GM19035 (cell line): ENCODE results near the gene SFSWAP.
"Not testable (repeated sequence)": the region's sequence is repeated elsewhere in the genome, so short reads cannot be mapped to it uniquely, and the experiment has no call there.

Experiments used
- ATAC-seq: cut with Tn5 transposase; IDR thresholded peaks from one replicate; pipeline ENCODE4 v1.9.1; 2021; ENCODE audit not compliant: unreplicated experiment

Gene SFSWAP

DNA sequence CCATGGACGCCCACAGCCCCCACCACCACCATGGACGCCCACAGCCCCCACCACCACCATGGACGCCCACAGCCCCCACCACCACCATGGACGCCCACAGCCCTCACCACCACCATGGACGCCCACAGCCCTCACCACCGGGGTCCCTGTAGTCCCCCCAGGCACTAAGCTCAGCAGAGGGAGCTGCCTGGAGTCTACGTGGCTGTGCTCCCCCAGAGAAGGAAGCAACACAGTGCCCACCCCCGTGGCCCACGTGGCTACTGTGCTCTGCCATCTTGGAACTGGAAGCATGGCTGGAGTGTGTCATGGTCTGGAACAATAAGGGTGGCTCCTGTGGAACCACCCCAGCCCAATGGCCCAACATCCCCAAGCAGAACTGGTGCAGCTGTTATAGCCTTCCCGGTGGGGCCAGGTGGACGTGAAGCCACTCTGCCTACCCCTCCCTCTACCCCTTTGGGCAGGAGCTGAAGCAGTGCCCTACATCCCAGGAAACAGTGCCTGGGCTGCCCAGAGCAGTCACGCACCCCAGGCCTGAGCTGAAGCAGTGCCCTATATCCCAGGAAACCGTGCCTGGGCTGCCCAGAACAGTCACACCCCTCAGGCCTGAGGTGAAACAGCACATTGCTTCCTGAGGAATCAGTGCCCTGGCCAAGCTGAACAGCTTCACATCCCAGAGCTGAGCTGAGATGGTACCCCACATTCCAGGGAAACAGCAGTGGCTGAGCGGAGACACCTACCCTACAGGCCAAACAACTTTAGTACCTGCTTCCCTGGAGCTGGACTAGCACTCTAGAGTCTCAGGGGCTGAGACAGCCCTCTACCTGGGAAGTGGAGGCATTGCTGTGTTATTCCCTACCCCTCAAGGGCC is 9.0 kb upstream of the SFSWAP start:
- no peak for ATAC-seq

DNA sequence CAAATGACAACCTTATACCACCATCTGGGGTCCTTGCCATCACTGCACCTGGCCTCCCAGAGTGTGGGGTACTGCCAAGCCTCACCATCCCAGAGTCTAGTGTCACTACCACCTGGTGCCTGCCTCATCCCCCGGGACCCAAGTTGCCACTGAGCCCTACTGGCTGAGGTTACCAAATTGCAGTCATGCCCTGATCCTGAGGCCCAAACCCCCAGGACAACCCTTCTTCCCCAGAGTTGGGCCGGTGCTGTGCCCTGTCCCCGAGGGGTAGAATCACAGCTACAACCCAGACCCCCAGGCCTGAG is 8.4 kb upstream of the SFSWAP start:
- ATAC-seq = no peak

- no peak for ATAC-seq
Measured at GRCh38 chr12:131703161-131703560, 7.7 kb upstream of the SFSWAP start.

GRCh38 chr12:131704509-131704908 is 6.4 kb upstream of the SFSWAP start:
- no peak for ATAC-seq

DNA sequence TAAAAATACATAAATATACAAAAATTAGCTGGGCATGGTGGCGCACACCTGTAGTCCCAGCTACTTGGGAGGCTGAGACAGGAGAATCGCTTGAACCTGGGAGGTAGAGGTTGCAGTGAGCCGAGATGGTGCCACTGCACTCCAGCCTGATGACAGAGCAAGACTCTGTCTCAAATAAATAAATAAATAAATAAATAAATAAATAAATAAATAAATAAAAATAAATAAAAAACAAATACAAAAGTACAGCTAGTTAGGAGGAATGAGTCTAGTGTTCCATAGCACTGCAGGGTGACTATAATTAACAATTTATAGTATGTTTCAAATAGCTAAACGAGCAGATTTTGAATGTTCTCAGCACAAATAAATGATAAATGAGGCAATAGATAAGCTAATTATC is 4.2 kb upstream of the SFSWAP start:
- not testable (repeated sequence) for ATAC-seq

GRCh38 chr12:131709226-131709625 is 1.7 kb upstream of the SFSWAP start:
- no peak for ATAC-seq

DNA sequence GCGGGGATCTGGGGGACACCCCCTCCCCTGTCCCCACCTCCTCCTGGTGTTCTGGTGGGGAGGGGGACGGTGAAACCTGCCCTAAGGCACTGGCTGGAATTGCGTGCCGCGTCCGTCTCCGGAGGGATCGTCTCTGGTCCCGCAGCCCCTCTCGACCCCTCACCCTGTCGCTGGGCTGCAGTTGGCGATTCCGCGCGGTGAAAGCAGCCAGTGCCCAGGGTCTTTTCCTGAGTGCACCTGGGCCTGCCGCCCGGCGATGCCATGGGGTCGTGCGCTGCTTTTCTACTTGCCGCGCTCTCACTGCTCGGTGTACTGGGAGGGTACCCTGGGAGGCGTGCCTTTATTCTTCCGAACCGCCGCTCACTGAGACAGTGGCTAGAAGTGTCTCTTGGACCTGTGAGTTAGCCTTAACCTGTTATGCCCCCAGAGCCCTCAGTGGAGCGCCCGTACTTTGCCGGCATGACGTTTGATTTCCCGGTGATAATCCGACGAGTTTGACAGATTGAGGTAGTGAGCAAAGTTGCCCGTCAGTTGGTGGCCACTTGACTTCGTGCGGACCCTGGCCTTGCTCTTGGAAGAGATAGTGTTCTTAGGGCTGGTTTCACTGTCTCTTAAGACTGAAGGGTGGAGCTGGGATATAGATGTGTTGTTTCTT is 788 bp downstream of the SFSWAP start:
- ATAC-seq = no peak

DNA sequence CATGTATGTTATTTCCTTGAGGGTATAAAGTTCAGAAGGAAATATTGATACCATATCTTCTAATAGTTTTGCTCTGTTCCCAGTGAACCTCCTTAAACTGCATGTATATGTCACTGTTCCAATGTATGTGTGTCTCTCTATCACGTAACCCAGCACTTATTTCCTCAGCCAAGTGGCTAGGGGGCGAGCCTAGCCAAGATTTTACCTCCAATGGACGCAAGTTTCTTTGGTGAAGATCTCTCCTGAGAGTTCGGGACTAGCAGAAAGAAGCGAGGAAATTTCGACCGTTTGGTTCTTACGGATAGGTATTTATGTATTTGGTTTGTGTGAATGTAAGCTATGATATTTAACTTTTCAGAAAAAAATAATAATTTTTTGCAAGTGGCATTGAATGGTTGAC is 2.5 kb downstream of the SFSWAP start:
- ATAC-seq = no peak

DNA sequence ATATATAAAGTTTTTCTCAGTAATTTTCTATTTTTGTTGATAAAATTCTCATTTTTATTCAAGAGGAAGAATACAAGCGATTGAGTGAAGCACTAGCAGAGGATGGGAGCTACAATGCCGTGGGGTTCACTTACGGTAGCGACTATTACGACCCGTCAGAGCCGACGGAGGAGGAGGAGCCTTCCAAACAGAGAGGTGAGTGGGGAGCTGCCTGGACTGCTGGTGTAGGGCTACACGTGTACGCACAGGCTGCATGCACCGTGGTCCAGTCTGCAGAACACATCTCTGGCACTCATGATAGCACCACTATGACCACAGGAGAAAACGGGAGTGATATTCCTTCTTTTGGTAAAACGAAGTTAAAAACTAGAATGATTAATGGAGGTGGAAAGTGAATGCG is 3.9 kb downstream of the SFSWAP start:
- no peak for ATAC-seq

DNA sequence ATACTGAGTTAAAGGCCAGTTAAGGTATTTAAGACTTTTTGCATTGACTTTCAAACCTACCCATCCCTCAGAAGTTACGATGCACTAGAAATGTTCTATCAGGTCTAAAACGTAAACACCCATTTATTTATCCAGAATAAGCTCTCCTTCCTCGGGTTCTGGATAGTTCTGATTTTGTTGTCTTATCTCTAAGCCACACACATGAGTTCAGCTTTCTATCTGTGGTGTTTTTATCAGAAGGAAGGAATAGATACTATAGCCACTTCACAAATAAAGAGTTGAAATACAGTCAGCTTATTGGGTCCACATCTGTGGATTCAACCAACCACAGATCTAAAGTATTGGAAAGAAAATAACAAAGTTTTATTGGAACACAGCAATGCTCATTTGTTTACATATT is 5.4 kb downstream of the SFSWAP start:
- no peak for ATAC-seq

GRCh38 chr12:131720241-131720640 is 9.4 kb downstream of the SFSWAP start:
- ATAC-seq = no peak

DNA sequence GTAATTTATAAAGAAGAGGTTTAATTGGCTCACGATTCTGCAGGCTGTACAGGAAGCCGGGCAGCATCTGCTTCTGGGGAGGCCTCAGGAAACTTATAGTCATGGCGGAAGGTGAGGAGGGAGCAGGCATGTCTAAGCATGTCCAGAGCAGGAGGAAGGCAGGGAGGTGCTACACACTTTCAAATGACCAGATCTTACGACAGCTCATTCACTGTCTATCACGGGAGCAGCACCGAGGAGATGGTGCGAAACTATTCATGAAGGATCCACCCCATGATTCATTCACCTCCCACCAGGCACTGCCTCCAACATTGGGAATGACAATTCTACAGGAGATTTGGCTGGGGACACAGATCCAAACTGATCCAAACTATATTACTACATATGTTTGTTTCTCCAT is 10.0 kb downstream of the SFSWAP start:
- no peak for ATAC-seq

- no peak for ATAC-seq
Measured at GRCh38 chr12:131721548-131721947, 10.7 kb downstream of the SFSWAP start.

- ATAC-seq = no peak
Measured at GRCh38 chr12:131723532-131723931, 12.6 kb downstream of the SFSWAP start.

DNA sequence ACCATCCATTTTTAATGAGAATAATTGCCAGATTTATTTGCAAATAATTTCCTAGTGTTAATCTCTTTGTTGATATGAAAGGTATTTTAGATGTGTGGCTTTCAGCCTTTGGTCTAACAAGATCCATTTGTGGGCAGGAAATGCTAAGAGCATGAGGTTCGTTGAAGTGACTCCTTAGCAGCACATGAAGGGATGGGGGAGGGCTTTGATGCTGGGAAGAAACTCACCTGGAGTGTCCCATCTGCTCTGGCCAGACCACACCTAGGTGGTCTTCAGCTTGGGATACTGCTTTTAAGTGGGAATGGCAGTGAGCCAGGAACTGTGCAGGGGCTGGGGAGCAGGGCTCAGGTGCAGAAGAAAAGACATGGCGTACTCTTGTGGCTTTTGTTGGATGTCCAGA is 13.6 kb downstream of the SFSWAP start:
- no peak for ATAC-seq

- ATAC-seq = no peak
Measured at GRCh38 chr12:131725503-131725902, 14.6 kb downstream of the SFSWAP start.

DNA sequence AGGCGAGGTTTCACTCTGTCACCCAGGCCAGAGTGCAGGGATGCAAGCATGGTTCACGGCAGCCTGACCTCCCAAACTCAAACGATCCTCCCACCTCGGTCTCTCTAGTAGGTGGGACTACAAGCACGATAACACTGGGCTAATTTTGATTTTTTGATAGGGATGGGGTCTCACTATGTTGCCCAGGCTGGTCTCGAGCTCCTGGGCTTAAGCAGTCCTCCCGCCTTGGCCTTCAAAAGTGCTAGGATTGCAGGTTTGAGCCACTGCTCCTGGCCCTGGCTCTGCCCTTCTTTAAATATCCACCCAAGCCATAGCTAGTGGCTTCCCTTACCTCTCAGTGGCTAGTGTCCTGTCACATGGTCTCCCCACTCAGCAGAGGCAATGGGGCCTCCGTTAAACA is 17.8 kb downstream of the SFSWAP start:
- ATAC-seq = no peak

DNA sequence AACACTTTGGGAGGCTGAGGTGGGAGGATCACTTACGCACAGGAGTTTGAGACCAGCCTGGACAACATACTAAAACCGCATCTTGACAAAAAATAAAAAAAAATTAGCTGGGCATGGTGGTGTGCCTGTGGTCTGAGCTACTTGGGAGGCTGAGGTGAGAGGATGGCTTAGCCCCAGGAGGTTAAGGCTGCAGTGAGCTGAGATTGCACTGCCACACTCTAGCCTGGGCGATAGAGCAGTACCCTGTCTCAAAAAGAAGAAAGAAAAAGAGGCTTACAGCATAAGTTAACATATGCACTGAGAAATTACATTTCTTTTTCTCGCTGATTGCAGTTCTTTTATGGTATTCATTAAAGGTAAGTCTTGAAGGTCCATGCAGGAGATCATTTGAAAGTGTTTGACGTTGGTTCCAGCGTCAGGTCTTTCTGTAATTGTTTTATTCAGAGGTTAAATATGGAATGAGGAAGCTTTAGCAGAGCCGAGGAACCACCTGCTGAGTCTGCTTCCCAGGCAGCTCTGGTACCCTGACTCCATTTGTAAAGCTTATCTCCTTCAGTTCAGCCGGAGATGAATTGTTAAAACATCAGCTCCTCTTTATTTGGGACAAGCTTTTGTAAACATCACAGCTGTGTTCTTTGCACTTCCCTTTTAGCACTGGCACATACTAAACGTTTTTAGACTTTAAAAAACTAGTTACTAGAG is 18.5 kb downstream of the SFSWAP start:
- ATAC-seq = no peak

GRCh38 chr12:131732996-131733615 is 22.2 kb downstream of the SFSWAP start:
- no peak for ATAC-seq

DNA sequence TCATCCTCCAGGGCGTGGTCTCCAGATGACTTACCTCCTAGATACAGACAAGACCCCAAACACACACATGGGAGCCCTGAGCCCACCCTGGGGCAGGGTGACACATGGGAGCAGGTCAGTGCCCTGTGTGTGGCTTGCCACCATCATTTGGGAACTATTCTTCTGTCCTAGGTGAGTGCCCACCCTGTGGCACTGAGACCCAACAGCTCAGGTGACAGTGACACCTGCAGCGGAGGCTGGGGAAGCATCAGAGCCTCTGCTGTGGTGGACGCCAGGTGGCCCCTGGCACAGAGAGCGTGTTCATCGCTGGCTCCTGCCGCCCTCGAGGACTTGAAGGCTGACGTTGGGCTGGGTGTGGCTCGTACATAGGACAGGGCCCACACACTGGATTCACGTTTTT is 23.0 kb downstream of the SFSWAP start:
- ATAC-seq = no peak

DNA sequence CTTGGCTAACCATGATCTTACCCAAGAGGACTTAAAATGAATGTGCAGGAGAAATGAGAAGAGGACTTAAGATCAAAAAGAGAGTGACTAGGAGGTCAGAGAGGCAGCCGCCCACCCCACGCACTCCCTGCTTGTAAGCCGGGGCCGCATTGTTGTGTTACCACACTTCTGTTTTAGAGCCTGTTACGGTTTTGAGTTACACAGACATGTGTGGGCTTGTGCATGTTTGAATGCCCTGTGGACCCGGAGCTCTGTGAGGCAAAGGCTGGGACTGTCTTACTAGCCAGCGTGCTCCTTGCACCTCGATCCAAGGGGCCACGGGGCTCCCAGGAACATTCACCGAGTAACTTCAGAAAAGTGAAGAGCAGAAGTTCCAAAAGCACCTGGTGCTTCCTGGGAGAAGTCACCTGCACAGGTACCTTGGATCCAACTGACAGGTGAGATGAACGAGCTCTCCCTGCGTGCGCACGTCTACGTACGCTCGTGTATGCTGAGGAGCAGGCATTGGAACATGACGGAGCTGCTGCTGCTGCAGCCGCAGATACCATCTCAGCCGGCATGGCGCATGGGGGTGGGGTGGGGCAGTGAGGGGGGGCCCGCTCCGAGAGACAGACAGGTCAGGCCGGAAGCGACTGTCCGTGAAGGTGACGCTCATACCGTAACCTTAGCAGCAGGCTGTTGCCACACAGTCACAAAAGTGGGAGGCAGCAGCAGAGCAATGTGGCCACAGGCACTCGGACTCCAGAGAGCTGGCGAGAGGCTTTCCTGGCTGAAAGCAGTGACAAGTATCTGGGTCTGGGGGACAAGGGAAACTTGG is 23.7 kb downstream of the SFSWAP start:
- no peak for ATAC-seq
